ENCODE measurements around the gene METTL9.
"Not testable (repeated sequence)": the region's sequence is repeated elsewhere in the genome, so short reads cannot be mapped to it uniquely, and the experiment has no call there.

Gene METTL9

DNA sequence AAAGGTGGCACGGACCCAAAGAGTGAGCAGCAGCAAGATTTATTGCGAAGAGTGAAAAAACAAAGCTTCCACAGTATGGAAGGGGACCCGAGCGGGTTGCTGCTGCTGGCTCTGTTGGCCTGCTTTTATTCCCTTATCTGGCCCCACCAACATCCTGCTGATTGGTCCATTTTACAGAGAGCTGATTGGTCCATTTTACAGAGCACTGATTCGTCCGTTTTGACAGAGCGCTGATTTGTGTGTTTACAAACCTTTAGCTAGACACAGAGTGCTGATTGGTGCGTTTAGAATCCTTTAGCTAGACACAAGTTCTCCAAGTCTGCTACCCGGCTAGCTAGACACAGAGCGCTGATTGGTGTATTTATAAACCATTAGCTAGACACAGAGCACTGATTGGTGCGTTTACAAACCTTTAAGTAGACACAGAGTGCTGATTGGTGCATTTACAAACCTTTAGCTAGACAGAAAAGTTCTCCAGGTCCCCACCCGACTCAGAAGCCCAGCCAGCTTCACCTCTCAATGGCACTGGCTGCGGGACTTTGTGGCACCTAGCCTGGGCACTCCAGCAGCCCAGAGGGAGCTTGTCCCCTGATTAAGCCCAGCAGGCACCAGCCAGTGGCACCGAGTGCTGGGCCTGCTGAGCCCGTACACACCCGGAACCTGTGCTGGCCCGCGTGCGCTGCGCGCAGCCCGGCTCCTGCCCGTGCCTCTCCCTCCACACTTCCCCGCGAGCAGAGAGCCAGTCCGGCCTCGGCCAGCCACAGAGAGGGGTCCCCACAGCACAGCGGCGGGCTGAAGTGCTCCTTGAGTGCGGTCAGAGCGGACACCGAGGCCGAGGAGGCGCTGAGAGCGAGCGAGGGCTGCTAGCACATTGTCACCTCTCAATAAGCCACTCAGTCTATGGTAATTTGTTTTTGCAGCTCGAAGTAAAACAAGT is 37.9 kb downstream of the METTL9 start:
- no peak for DNase-seq (ENCODE audit: low read depth)

- DNase-seq (ENCODE audit: low read depth) = peak; percentile 12
These were observed 39.2 kb downstream of the METTL9 start for GRCh38 chr16:21638573-21638975.

GRCh38 chr16:21639493-21639892 is 40.1 kb downstream of the METTL9 start:
- DNase-seq (ENCODE audit: low read depth) = no peak

DNA sequence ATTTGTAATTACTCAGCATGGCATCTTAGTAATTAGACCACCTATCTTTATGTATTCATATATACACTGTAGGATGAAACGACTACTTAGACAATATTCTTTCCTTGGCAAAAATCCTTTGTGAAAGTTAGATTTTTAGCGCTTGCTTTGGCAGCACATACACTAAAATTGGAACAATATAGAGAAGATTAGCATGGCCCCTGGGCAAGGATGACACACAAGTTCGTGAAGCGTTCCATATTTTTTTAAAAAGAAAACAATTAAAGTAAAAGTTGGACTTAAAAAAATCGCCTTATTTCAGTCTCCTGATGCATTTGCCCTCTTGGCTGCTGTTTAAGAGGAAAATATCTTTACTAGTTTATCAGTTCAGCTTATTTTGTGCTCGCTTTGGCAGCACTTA is 42.5 kb downstream of the METTL9 start:
- DNase-seq (ENCODE audit: low read depth) = no peak

GRCh38 chr16:21642861-21643260 is 43.5 kb downstream of the METTL9 start:
- DNase-seq (ENCODE audit: low read depth) = no peak

DNA sequence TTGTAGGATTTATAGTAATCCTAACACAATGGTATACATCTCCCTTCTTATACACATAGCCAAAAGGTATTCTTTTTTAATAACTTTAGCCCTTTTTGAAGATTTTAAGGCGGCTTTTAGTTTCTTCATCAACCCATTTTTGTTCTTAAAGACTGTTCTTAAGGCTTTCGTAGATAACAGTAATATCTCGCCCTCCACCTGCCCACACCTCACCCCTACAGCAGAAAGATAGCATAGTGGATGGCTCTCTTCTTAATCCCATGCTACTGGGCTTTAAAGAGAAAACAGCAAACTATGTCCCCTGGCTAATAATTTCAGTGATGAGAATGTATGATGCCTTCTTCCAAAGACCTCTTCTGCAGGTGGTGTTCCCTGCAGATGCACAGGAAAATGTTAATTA is 44.4 kb downstream of the METTL9 start:
- DNase-seq (ENCODE audit: low read depth) = no peak

GRCh38 chr16:21644674-21645073 is 45.3 kb downstream of the METTL9 start:
- no peak for DNase-seq (ENCODE audit: low read depth)

DNA sequence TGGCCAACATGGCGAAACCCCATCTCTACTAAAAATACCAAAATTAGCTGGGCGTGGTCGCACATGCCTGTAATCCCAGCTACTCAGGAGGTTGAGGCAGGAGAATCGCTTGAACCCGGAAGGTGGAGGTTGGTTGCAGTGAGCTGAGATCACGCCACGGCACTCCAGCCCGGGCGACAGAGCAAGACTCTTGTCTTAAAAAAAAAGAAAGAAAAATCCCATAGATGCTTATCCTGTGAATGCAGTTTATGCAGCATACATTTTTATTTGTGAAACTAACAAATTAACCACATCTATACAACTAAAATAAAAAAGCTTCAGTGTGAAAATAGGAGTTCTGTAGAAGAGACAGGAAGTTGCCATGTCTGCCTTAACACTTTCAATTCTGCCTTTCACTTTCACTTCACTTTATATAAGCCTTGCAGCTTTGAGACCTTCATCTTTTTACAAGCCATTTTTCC is 45.9 kb downstream of the METTL9 start:
- DNase-seq (ENCODE audit: low read depth) = no peak

GRCh38 chr16:21646091-21646490 is 46.7 kb downstream of the METTL9 start:
- no peak for DNase-seq (ENCODE audit: low read depth)

DNA sequence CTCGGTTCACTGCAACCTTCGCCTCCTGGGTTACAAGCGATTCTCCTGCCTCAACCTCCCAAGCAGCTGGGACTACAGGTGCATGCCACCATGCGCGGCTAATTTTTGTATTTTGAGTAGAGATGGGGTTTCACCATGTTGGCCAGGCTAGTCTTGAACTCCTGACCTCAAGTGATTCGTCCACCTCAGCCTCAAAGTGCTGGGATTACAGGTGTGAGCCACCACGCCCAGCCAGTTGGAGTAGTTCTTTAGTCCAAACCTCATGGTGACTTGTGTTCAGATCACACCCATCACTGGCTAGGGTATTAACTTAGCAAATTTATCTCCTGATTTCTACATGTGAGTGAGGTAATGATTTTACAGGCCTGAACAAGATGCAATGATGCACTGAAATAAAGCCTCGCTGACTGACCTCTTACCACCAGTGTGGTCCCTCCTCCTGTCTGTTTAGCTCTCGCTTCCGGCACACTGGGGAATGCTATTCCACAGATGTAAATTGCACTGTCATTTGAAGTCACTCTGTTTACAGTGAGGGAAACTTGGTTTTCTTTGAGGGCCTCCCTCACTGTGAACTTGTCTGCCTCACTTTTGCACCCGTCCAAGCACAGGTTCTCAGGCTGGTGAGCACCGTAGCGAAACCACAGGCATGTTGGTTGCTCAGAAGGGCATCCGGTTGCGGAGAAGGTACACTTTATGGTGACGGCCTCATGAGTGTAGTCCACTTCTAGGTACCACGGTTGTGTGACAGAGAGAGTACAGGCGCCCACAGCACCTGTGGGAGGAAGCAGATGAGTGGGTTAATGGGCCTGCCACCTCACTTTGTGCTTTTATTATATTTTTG is 47.6 kb downstream of the METTL9 start:
- no peak for DNase-seq (ENCODE audit: low read depth)

DNA sequence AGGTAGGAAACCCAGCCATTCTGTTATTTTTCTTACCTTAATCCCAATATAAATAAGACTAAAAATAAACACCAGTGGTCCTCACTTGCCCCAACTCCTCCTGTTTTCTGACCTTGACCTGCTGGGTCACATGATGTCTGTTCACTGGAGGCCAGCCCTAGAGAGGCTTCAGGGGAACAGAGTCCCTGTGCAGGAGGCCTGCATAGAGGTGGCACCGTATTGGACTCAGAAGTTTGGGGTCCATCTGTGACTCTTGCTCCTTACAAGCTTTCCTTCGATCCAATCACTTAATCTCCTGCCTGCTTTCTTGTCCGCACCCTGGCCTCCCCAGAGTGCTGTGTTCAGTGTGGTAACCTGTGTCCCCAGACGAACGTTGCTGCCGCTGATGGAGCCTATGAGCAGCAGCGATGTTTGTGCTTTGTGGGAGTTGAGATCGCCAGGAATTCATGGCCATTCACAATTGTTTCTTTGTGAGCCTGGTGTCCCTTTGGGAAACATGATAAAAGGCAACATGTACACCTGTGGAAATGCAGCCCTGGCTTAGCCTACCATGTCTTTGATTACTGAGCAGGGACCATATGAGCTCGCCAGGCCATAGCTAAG is 48.3 kb downstream of the METTL9 start:
- DNase-seq (ENCODE audit: low read depth) = no peak

DNA sequence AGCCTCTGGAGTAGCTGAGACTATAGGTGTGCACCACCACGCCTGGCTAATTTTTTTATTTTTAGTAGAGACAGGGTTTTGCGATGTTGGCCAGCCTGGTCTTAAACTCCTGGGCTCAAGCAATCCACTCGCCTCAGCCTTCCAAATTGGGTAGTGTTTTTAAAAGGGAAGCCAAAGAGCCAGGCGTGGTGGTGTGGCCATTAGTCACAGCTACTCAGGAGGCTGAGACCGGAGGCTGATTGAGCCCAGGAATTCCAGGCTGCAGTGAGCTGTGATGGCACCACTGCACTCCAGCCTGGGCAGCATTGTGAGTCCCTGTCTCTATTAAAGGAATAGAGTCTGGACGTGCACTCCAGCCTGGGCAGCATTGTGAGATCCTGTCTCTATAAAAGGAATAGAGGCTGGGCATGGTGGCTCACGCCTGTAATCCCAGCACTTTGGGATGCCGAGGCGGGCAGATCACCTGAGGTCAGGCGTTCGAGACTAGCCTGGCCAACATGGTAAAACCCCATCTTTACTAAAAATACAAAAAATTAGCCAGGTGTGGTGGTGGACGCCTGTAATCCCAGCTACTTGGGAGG is 50.5 kb downstream of the METTL9 start:
- DNase-seq (ENCODE audit: low read depth) = not testable (repeated sequence)

GRCh38 chr16:21650521-21650920 is 51.1 kb downstream of the METTL9 start:
- DNase-seq (ENCODE audit: low read depth) = peak; percentile 13

- DNase-seq (ENCODE audit: low read depth) = no peak
These were observed 52.1 kb downstream of the METTL9 start for GRCh38 chr16:21651515-21651914.

DNA sequence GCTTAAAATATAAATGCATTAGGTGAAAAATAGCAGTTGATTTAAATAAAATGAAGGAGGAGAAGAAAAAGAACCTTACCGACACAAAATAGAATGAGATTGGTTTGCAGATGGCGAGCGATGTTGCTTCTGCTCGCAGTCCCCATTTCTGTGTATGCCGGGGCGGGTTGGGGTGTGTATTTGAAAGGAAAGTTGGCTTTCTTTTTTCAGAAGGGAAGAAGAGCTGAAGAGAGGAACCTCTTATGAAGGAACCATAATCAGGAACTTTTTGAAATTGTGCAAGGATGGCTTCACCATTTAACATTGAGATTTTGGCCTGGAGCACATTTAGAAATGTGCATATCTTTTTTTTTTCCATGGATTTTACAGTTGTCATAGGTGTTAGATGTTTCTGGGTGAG is 53.1 kb downstream of the METTL9 start, which contains the start of gene IGSF6:
IGSF6 (minus strand) TSS at position 156 of the 400 bp plus-strand sequence; CDS start at position 146, 10 bp downstream.
- no peak for DNase-seq (ENCODE audit: low read depth)

GRCh38 chr16:21653571-21653970 is 54.2 kb downstream of the METTL9 start:
- DNase-seq (ENCODE audit: low read depth) = no peak

- DNase-seq (ENCODE audit: low read depth) = no peak
These were observed 55.1 kb downstream of the METTL9 start for GRCh38 chr16:21654466-21654865.

DNA sequence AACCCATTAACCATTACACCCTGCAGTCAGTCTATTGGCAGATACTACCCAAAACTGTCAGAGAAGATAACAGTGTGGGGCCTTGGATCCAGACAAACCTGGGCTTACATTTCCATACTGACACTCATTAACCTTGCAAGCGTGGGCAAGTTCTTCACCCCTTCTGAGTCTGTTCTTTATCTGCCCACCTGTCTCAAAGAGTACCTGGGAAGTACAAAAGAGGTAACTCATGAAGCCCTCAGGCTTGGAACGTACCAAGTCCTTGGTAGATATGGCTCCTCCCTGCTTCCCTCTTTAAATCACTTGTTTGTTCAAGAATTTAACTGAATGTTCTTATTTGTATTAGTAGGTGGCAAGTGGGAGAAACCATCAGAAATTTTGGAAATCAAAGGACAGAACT is 55.5 kb downstream of the METTL9 start:
- DNase-seq (ENCODE audit: low read depth) = no peak

DNA sequence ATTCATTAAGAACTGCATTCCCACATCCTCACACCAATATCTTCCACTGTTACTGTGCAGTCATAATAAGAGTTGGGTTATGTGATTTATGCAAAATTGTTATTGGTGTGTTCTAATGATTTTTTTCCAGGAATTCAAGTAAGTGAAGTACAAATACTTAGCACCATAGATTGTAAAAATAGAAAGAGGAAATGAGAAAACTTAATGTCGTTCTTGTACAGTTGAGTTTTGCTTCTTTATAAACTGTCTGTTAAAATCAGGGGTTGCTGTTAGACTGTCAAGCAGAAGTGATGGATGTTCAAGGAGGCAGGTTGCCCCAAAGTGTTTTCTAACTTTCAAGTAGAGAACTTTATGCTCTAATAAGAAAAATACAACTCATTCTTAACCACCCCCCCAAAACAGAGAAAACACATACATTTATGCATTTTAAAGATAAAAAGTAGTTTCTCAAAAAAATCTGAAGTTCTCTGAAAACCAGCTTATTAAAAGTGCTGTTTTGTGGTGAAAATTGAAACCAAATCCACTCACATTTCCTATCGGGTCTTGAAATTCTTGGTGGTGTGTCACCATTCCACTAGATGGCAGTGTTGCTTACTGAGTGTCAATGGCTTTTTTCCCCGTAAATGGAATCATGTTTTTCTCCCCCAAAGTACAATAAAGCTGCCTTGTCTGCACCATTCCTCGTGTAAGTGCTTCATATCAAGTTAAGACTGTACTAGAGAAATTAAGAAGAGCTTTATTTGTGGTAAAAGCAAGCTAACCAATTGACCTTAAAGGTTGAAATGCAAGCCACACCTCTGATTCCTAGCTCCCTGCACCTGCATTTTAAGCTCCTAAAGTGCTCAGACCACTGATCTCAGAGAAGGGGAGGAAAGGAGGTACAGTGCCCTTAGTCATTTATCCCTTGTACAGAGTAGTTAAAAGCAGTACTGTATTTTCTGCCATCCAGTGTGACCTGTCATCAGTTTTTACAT is 57.7 kb downstream of the METTL9 start:
- DNase-seq (ENCODE audit: low read depth) = peak; percentile 48

- no peak for DNase-seq (ENCODE audit: low read depth)
These were observed 59.7 kb downstream of the METTL9 start for GRCh38 chr16:21659124-21659523.
